Measurements from ENCODE around the gene KIAA1217. TPM values are rescaled to one million over a fixed set of nuclear protein-coding genes. Genes with fewer than 3 reads are reported as not detected.

KIAA1217 gene
- total and polyA plus RNA-seq, 9 of the 15 experiments (the other 6 are each of a cell fraction or from before 2014, with no cell fraction given): 0.04 TPM; not detected in 8

GRCh38 chr10:24201503-24202180 lies 7.3 kb upstream of the KIAA1217 start (continued):
- TF ChIP-seq MECOM (CRISPR knock-in tag; IDR thresholded peaks at IDR 0.05): no peak

GRCh38 chr10:24202181-24202570 lies 6.8 kb upstream of the KIAA1217 start:
- H3K4me3 ChIP-seq: no peak overlapping the region
- ChIA-PET POLR2A (interaction anchor here (1.0 kb wide), 1 partner anchor 9 kb away, joined by 3 read pairs; no protein-coding TSS in a partner anchor), CTCF (ENCODE audit: low intra/inter-chr PET ratio) (no interaction called here)
- no TSS peak for BruUV-seq (replicated peaks)
- H3K9ac ChIP-seq (ENCODE audit: insufficient read depth in 1 of 2, low read depth in 2 of 2, low read length in 2 of 2): no peak overlapping the region
- no peak overlapping the region for H2AFZ ChIP-seq (ENCODE audit: low read depth, low read length)
- no peaks in the 10 kb centered on the region for H3K4me1 ChIP-seq (replicated peaks in 1 of 2; ENCODE audit: control insufficient read depth in 2 of 2, insufficient read depth in 2 of 2, low read length in 2 of 2)
- no peak overlapping the region for H3K27ac ChIP-seq (ENCODE audit: extremely low read depth, low read depth, low read length)
- H3K9me3 ChIP-seq (replicated peaks; ENCODE audit: control insufficient read depth, insufficient read depth, low read depth, low read length): no peaks in the 10 kb centered on the region
- in situ Hi-C loops (cut with MboI): loop anchor here (25.0 kb wide), 1 partner anchor 890 kb away; no protein-coding TSS in a partner anchor
- H3K9me1 ChIP-seq (ENCODE audit: control insufficient read depth, insufficient read depth, low read length): no peaks in the 10 kb centered on the region
- ATAC-seq (no peak), DNase-seq (ENCODE audit: extremely low read depth in 1 of 4, low spot score in 3 of 4) (no peak), FAIRE-seq (no peak)
- no peaks in the 10 kb centered on the region for H3K27me3 ChIP-seq (ENCODE audit: control insufficient read depth in 2 of 2, insufficient read depth in 2 of 2, low read length in 2 of 2)
- WGBS (ENCODE audit: insufficient coverage, low coverage, missing lambda C conversion rate): 0% methylated on average over 6 of the region's 6 CpGs
- H3K4me2 ChIP-seq (ENCODE audit: insufficient read depth, low read length): no peak overlapping the region
- H3K79me2 ChIP-seq (ENCODE audit: control insufficient read depth, insufficient read depth, low read length): no peaks in the 10 kb centered on the region
- no peaks in the 10 kb centered on the region for H3K36me3 ChIP-seq (ENCODE audit: control insufficient read depth, insufficient read depth, low read length)
- intact Hi-C loops (cut with micrococcal nuclease): no loop called here
- no peaks in the 10 kb centered on the region for H4K20me1 ChIP-seq (replicated peaks; ENCODE audit: control insufficient read depth, insufficient read depth, low read length)
- TF ChIP-seq KDM5B (IDR thresholded peaks at IDR 0.05; ENCODE audit: insufficient replicate concordance, low read depth, low read length): no peak
- no peak for TF ChIP-seq MXD1 (CRISPR knock-in tag; IDR thresholded peaks at IDR 0.05; ENCODE audit: borderline replicate concordance, poor library complexity, severe bottlenecking)
- TF ChIP-seq FOXJ3 (CRISPR knock-in tag; IDR thresholded peaks at IDR 0.05): no peak
- TF ChIP-seq TGIF2 (CRISPR knock-in tag; IDR thresholded peaks at IDR 0.05): no peak
- no peak for TF ChIP-seq CREBBP (IDR thresholded peaks at IDR 0.05; ENCODE audit: low read depth, low read length)
- no peak for TF ChIP-seq ZNF639 (CRISPR knock-in tag; conservative IDR thresholded peaks at IDR 0.05 in 1 of 2, IDR thresholded peaks at IDR 0.05 in 1 of 2)
- TF ChIP-seq ATF6 (CRISPR knock-in tag; IDR thresholded peaks at IDR 0.05): no peak
- TF ChIP-seq U2AF2 (optimal IDR thresholded peaks at IDR 0.05; ENCODE audit: low read depth, low read length): no peak
- no peak for TF ChIP-seq RHOXF2B (CRISPR knock-in tag; conservative IDR thresholded peaks at IDR 0.05)
- TF ChIP-seq E4F1 (CRISPR knock-in tag; IDR thresholded peaks at IDR 0.05; ENCODE audit: borderline replicate concordance): no peak
- TF ChIP-seq BRCA1 (IDR thresholded peaks at IDR 0.05): no peak
- no peak for TF ChIP-seq BRCA1 (CRISPR knock-in tag; IDR thresholded peaks at IDR 0.05)
- TF ChIP-seq RBM34 (IDR thresholded peaks at IDR 0.05; ENCODE audit: borderline replicate concordance, insufficient read depth, low read length): no peak
